ENCODE data around the gene LRRC72.

DNA sequence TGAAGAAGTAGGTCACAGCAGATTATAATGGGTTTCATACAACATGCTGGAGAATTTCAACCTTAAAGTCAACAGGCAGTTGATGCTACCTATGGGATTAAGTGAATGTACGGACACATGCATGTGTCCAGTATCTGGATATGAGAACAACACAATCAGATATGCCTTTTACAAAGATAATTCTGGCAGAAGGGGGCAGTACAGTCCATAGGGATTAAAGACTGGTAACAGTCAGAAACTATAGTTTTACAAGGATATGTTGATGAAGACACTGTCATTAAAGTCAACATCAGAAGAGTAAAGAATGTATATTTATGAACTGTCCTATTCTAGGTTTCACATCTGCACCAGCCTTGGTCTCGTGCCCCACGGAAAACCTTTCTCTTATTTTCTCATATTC lies 77.4 kb downstream of the LRRC72 start:
- no peak for TF ChIP-seq YY1 (IDR thresholded peaks at IDR 0.05; ENCODE audit: insufficient read depth, insufficient read length)
- TF ChIP-seq ZNF274 (IDR thresholded peaks at IDR 0.05; ENCODE audit: low read depth, low read length) = no peak
